GM21576 (cell line): Measurements from ENCODE around the gene CCDC27.
A peak's percentile ranks its signal among the peaks of the same experiment; 100 is the strongest.

ENCODE experiments used
- ATAC-seq: cut with Tn5 transposase; IDR thresholded peaks from one replicate; pipeline ENCODE4 v1.9.1; 2021; ENCODE audit warnings: mild to moderate bottlenecking, moderate library complexity; ENCODE audit not compliant: unreplicated experiment

Gene CCDC27

DNA sequence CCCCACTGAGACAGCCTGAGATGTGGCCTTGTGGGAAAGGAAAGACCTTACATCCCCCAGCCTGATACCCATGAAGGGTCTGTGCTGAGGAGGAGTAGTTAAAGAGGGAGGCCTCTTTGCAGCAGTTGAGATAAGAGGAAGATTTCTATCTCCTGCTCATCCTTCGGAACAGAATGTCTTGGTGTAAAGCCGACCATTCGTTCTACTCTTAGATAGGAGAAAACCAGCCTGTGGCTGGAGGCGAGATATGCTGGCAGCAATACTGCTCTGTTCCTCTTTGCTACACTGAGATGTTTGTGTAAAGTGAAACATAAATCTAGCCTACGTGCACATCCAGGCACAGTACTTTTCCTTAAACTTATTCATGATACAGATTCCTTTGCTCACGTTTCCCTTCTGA is 1.5 kb upstream of the CCDC27 start:
- ATAC-seq = no peak

- no peak for ATAC-seq
Observed at GRCh38 chr1:3753656-3754454, 1.6 kb downstream of the CCDC27 start.

GRCh38 chr1:3756394-3756793 is 4.1 kb downstream of the CCDC27 start:
- no peak for ATAC-seq

- no peak for ATAC-seq
Observed at GRCh38 chr1:3759164-3759563, 6.9 kb downstream of the CCDC27 start.

DNA sequence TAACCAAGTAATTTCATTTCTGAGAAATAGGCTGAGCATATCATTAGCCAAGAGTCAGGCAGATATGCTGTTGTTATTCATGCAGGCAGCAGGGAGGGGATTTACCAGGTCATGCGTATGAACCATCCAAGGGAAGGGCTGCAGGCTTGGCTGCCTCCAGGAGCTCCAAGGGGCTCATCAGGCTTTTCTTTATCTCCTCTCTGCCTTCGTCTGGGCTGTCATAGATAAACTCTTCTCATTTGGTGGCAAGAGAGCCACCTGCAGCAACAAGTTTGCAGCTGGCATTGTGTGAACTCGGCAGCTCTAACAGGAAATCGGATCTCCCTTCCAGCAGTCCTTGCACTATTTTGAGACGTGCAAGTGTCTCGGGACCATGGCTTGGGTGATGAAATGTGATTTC is 7.5 kb downstream of the CCDC27 start:
- ATAC-seq = no peak

- ATAC-seq = no peak
Observed at GRCh38 chr1:3761296-3762010, 9.2 kb downstream of the CCDC27 start.

DNA sequence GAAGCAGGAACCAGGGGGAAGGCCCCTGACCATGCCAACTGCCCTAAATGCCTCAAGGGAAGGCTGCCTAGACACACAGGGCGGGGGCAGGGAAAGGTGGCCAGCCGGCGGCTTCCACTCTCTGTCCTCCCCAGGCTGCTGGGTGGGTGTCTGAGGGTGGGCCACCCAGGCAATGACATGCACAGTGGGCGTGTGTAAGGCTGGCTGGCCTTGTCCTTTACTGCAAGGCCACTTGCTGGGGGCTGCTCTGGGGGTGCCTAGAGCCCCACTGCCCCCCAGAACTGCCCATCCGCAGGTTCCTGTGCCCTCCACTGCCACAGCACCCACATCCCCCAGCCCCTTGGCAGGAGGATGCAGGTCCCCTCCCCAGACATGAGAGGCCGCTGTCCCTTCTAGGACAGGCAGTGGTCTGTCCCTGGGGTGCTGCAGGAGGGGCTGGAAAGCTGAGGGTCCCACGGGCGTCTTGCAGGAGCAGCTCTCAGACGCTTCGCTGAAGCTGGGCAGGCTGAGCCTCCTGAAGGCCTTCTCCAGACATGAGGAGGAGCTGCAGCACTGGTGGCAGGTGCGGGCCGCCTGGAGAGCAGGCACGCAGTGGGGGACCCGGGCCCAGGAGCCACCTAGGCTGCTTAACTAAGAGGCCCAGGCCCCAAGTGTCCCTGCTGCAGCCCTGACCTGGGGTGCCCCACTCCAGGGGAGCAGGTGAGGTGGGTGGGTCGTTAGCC is 10.1 kb downstream of the CCDC27 start:
- ATAC-seq = no peak

GRCh38 chr1:3762873-3763228 is 10.6 kb downstream of the CCDC27 start:
- no peak for ATAC-seq

DNA sequence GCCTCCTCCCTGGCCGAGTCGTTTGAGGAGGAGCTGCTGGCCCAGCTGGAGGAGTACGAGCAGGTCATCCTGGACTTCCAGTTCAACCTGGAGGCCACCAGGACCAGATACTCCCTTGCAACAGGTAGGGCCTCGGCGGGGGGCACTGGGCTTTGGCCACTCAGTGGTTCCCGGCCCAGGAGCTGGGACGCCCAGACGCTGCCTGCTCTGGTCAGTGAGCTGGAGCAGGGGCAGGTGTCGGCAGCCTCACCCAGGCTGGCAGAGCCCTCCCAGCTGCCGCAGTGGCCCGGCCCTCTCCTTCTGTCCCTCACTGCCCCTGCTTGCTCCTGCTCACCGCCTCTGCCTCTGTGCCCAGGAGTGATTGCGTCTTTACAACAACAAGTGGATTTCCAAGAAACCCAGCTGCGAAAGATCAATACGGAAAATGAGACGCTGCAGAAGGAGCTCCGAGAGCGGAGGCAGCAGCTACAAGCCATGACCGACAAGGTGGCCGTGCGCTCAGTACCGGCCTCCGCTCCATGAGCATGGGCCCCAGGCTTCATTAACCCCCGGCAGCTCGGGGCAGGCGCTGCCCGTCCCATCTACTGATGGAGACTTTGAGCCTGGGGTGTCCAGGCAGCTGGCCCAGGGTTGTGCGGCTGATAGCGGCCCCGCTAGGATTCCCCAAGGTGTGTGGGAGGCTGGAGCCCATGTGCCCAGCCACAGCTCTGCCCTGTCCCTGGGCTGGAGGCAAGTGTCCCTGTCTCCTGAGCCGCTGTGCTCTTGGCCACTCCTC is 11.3 kb downstream of the CCDC27 start:
- no peak for ATAC-seq

- no peak for ATAC-seq
Observed at GRCh38 chr1:3767328-3767925, 15.2 kb downstream of the CCDC27 start.

DNA sequence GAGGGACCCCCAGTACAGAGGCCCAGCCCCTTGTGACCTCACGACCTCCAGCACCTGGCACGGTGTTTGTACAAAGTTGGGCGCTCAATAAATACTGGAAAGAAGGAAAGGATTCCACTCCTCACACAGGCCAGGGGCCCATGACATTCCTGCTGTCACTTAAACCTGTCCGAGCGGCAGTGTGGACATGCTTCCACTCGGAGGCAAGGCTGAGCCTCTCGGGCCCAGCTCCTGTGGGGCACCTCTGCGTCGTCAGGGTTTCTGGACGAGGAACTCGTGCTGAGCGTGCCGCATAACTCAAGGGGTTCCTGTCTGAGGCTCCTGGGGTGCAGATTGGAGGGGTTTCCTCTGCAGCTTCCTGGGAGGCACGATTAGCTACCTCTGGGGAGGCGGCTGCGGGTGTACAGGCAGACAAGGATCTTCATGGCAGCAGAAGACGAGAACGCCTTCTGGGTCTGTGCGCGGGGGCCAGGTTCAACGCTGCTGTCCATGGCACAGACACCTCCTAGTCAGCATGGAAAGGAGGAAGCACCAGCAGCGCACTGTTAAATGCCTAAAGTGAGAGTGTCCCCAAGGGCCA is 16.7 kb downstream of the CCDC27 start:
- ATAC-seq = no peak

- ATAC-seq = no peak
Observed at GRCh38 chr1:3770047-3770765, 18.0 kb downstream of the CCDC27 start.

DNA sequence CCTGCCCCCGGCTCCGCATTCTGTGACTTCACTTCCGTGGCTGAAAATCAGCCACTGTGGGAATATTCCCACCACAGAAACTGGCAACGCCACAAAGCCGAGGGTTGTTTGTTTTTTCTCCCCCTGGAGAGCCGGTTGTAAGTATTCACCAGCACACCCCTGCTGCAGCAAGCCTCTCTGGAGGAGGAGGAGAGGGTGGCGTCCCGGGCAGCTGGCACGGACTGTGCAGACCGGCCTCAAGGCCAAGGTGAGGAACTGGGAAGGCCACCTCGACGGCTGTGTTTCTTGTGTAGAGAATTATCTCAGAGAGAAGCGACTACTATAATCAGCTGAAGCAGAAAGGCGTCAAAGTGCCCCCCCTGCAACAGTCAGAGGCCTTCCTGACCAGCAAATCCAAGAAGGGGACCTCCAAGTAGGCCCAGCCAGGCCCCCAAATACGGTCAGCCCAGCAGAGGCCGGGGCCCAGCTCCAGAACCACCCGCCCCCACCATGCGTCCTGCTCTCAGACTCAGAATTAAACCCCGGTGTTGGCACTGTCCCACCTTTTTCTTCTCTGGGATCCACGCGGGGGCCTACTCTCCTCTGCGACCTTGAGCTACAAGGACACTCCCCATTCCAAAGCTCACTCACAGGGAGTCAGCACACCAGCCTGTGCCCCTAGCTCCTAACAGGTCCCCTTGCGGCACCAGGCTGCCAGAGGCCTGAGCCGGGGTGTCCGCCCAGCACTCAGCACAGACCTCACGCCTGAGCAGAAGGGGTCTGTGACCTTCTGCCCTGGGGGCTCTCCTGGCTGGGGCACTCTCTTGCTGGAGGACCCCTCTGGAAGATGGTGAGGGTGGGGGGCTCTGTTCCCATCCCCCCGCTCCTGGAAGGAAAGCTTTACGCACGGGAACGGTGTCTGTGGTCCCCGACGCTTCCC is 19.1 kb downstream of the CCDC27 start:
- no peak for ATAC-seq

GRCh38 chr1:3772027-3772714 is 19.9 kb downstream of the CCDC27 start:
- peak; percentile 60 for ATAC-seq

DNA sequence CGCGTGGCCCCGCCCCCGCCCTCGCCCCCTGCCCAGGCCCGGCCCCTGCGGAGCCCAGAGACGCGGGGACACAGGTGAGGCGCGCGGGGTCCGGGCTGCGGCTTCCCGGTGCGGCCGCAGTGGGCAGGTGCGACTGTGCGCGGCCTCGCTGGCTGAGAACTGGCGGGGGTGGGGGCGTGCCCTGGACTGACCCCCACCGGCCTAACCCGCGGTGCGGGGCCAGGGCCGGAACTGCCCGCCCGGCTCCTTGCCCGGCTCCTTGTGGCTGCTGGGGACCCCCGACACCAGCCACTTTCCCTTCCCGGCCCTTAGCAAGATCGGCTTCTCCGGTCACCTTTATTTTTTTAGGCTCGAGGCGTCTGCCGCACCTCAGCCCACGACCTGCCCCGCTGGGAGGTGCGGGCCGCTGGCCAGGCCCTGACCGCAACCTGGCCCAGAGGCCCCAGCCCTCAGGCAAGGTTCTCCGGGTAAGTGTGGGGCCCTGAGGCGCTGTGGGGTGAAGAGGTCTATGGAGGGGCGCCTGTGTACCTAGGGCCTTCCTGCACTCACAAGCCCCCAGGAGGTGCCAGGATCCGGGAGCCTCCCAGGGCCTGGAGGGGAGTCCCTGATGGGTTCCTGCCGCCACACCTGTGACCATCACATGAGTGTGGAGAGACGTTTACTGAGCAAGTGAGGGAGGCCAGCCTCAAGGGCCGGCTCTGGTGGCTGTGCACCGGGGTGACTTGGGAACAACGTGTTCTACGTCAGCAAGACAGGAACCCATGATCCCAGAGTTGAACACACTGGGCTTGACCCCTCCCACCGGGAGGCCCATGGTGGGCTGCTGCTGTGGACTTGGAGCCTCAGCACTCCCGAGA is 20.7 kb downstream of the CCDC27 start, which contains the start of gene SMIM1:
TSS of gene SMIM1 (plus strand) at position 35 of the 857 bp plus-strand sequence. CDS start 2,625 bp downstream, outside the sequence.
- ATAC-seq = peak; percentile 18

DNA sequence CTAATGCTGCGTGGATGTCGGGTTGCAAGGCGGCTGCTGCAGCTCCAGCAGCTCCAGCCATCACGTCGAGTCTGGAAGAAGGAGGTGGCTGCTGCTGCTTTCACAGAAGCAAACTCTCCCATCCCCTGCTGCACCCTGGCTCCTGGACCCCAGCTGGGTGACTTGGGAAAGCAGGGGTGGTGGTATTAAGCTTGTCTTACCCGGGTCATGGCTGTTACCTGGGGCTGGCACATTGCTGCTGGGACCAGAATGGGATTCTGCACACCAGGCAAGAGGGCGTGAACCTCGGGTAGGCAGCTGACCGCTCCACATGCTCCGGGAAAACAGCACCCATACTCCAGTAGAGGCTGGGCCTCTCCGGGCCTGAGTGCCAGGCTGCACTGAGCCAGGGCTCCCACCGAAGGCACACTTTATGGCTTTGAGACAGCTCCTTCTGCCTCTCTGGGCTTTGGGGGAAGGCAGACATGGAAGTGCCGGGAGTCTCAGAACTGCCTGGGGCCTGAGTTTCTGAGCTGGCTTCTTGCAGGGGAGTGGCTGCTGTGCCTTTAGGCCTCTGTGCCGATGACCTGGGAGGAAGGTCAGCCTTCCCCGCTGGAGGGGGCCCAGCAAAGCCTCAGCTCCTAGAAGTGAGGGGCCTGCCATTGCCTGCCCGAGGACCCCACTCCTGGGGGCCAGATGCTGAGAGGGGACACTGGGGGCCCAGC is 21.5 kb downstream of the CCDC27 start:
- no peak for ATAC-seq
